Activated naive CD4-positive, alpha-beta T cell treated with anti-CD3 and anti-CD28 coated beads, Interleukin-2, amount 50 U/mL, for 16 hours (primary cell): ENCODE measurements around the gene SCARF2.
A peak's percentile ranks its signal among the peaks of the same experiment; 100 is the strongest.
"Not testable (repeated sequence)": the region's sequence is repeated elsewhere in the genome, so short reads cannot be mapped to it uniquely, and the experiment has no call there.

Experiments
- DNase-seq: peaks from one replicate; pipeline ENCODE4 v3.0.0-alpha.2; 2020

The SCARF2 gene

GRCh38 chr22:20437613-20438426, at the start of gene SCARF2:
Gene SCARF2 (minus strand): TSS chr22:20437825. CDS start chr22:20437754, 71 bp downstream.
- no peak for DNase-seq

GRCh38 chr22:20486229-20486628, 48.6 kb upstream of the SCARF2 start:
- no peak for DNase-seq

GRCh38 chr22:20484948-20485683, 47.5 kb upstream of the SCARF2 start:
- DNase-seq, result no peak

GRCh38 chr22:20483771-20484170, 46.1 kb upstream of the SCARF2 start:
- no peak for DNase-seq

- not testable (repeated sequence) for DNase-seq
These were observed 45.5 kb upstream of the SCARF2 start for GRCh38 chr22:20483143-20483506.

GRCh38 chr22:20479612-20480196, 42.1 kb upstream of the SCARF2 start:
- DNase-seq, result no peak

- DNase-seq, result not testable (repeated sequence)
These were observed 40.4 kb upstream of the SCARF2 start for GRCh38 chr22:20478059-20478458.

GRCh38 chr22:20475569-20475968, 37.9 kb upstream of the SCARF2 start:
- DNase-seq, result not testable (repeated sequence)

- no peak for DNase-seq
These were observed 37.5 kb upstream of the SCARF2 start for GRCh38 chr22:20475115-20475436.

- no peak for DNase-seq
These were observed 35.2 kb upstream of the SCARF2 start for GRCh38 chr22:20472629-20473442.

- no peak for DNase-seq
These were observed 33.7 kb upstream of the SCARF2 start for GRCh38 chr22:20471126-20471833.

GRCh38 chr22:20470525-20470924, 32.9 kb upstream of the SCARF2 start:
- not testable (repeated sequence) for DNase-seq

- no peak for DNase-seq
These were observed 31.7 kb upstream of the SCARF2 start for GRCh38 chr22:20469110-20469868.

GRCh38 chr22:20466659-20467379, 29.2 kb upstream of the SCARF2 start:
- DNase-seq, result no peak

GRCh38 chr22:20465759-20466077, 28.1 kb upstream of the SCARF2 start:
- no peak for DNase-seq

GRCh38 chr22:20464912-20465758, 27.5 kb upstream of the SCARF2 start:
- no peak for DNase-seq

- peak; percentile 58 for DNase-seq
These were observed 26.5 kb upstream of the SCARF2 start for GRCh38 chr22:20464096-20464614.

- no peak for DNase-seq
These were observed 25.9 kb upstream of the SCARF2 start for GRCh38 chr22:20463324-20464095.

GRCh38 chr22:20459862-20460261, 22.2 kb upstream of the SCARF2 start:
- DNase-seq, result no peak
